Dedifferentiated amniotic fluid mesenchymal stem cell (primary cell): ENCODE data around the gene DACH1.

Experiments
- DNase-seq: peaks from one replicate; pipeline ENCODE4 v3.0.0-alpha.2; 2016; ENCODE audit errors: extremely low spot score

DACH1 gene

GRCh38 chr13:71396149-71396548, 470.9 kb downstream of the DACH1 start:
- no peak for DNase-seq

GRCh38 chr13:71395053-71395452, 472.0 kb downstream of the DACH1 start:
- DNase-seq: no peak

GRCh38 chr13:71394176-71394575, 472.8 kb downstream of the DACH1 start:
- no peak for DNase-seq
